IPS DF 6.9 (cell line): ENCODE results near the gene LFNG.

Source experiments
- DNase-seq: peaks from one replicate; pipeline ENCODE4 v3.0.0-alpha.2; 2013; ENCODE audit warnings: low read depth, low spot score
- H3K27ac ChIP-seq: one replicate; pipeline ENCODE4 v1.5.1; 2013; ENCODE audit warnings: low read length, control low read depth
- H3K27me3 ChIP-seq: 2 replicates; pipeline ENCODE4 v1.6.1; 2013; ENCODE audit warnings: mild to moderate bottlenecking, low read length; ENCODE audit not compliant: control insufficient read depth, insufficient read depth
- H3K36me3 ChIP-seq: 2 replicates; pipeline ENCODE4 v1.6.1; 2013; ENCODE audit warnings: low read length; ENCODE audit not compliant: control insufficient read depth, insufficient read depth
- H3K4me1 ChIP-seq: 2 replicates; pipeline ENCODE4 v1.6.1; 2013; ENCODE audit warnings: low read length; ENCODE audit not compliant: control insufficient read depth, insufficient read depth
- H3K4me3 ChIP-seq: 2 replicates; pipeline ENCODE4 v1.5.1; 2013; ENCODE audit warnings: mild to moderate bottlenecking, low read length
- H3K9me3 ChIP-seq: 2 replicates; pipeline ENCODE4 v1.6.1; 2013; ENCODE audit warnings: low read length, inconsistent platforms; ENCODE audit not compliant: control insufficient read depth, insufficient read depth
- WGBS: extraction: QIAGEN DNeasy Blood & Tissue Kit; methylation state at CpG from one replicate; pipeline ENCODE4 v1.1.7; 2013; ENCODE audit warnings: mixed read lengths, missing lambda C conversion rate; ENCODE audit not compliant: insufficient read length, insufficient coverage; 5-methylcytosine and 5-hydroxymethylcytosine counted together

The LFNG gene

DNA sequence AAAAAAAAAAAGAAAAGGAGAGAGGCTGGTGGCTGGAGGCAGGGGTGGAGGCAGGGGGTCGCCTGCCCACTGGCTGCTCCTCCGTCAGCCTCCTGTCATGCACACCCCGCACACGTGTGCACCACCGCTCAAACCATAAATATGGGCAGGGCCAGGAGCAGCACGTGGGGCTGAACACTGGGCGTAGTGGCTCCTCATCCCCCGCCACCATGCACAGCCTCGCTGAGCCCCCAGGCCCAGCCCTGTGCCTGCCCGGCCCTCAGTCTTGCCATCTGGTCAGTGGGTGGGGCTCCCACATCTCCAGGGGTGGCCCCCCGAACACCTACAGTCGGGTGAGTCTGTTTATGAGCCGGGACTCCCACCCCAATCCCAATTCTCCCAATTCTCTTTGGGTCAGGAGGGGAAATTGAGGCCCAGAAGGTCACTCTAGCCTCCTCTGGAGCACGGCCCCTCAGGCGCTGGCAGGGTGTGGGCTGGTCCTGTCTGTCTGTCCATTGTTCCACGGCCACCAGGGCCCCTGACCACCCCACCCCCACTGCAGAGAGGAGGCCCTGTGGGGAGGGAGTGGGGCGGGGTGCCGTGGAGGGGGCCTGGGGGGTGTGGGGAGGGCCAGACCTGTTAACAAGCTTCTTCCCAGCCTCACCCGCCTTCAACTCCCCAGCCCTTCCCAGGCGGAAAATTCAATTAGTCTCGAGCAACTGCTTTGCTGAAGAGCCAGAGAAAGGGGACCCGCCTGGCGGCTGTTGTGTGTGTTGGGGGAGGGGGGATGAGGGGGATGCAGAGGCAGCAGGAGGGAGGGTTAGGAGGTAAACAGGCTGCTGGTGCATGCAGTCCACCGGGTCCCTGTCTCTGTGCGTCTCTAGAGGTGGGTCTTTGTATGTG lies 23.9 kb upstream of the LFNG start:
- H3K4me3 ChIP-seq = no peak overlapping the region
- no peak overlapping the region for H3K27ac ChIP-seq
- H3K27me3 ChIP-seq = no peaks in the 10 kb centered on the region
- DNase-seq = no peak
- peaks cover 15% of the 10 kb centered on the region for H3K4me1 ChIP-seq
- WGBS = no CpG with 5 or more reads among the region's 25 CpGs
- H3K36me3 ChIP-seq = no peaks in the 10 kb centered on the region
- H3K9me3 ChIP-seq = no peaks in the 10 kb centered on the region; the same call in 1 of the 2 replicates

DNA sequence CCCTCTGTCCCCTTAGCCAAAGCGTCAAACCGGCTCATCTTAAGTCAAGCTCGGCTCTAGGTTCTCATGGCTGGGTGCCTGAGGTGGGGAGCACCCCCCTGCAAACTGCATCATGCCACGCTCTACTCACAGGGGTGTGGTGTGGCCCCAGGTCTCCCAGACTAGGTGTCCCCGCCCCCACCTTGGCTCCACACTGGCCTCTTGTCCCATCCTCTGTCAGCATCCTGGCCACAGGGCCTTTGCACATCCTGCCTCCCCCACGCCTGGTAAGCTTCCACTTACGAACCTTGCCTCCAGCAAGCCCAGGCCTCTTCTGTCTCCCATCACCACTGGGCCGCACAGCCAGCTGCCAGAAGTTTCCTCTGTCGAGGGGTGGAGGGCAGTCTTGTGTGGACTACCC lies 23.2 kb upstream of the LFNG start:
- no peak for DNase-seq
- Histone ChIP-seq H3K4me3 (no peak overlapping the region), H3K9me3 (no peaks in the 10 kb centered on the region; the same call in 1 of the 2 replicates), H3K36me3 (no peaks in the 10 kb centered on the region), H3K4me1 (peaks cover 15% of the 10 kb centered on the region), H3K27ac (no peak overlapping the region), H3K27me3 (no peaks in the 10 kb centered on the region)
- no CpG with 5 or more reads among the region's 9 CpGs for WGBS

- H3K36me3 ChIP-seq = no peaks in the 10 kb centered on the region
- no peak overlapping the region for H3K27ac ChIP-seq
- H3K4me1 ChIP-seq = peaks cover 15% of the 10 kb centered on the region
- H3K4me3 ChIP-seq = no peak overlapping the region
- no peaks in the 10 kb centered on the region for H3K27me3 ChIP-seq
- DNase-seq = no peak
- no CpG with 5 or more reads among the region's 3 CpGs for WGBS
- H3K9me3 ChIP-seq = no peaks in the 10 kb centered on the region; the same call in 1 of the 2 replicates
Measured at GRCh38 chr7:2497065-2497464, 22.5 kb upstream of the LFNG start.

- WGBS = no CpG with 5 or more reads among the region's 25 CpGs
- Histone ChIP-seq H3K9me3 (no peaks in the 10 kb centered on the region; the same call in 1 of the 2 replicates), H3K4me1 (peaks cover 15% of the 10 kb centered on the region), H3K27ac (no peak overlapping the region), H3K4me3 (no peak overlapping the region), H3K36me3 (no peaks in the 10 kb centered on the region), H3K27me3 (no peaks in the 10 kb centered on the region)
- DNase-seq = no peak
Measured at GRCh38 chr7:2497500-2498336, 21.9 kb upstream of the LFNG start.

- Histone ChIP-seq H3K9me3 (no peaks in the 10 kb centered on the region; the same call in 1 of the 2 replicates), H3K27me3 (no peaks in the 10 kb centered on the region), H3K4me1 (peaks cover 14% of the 10 kb centered on the region), H3K4me3 (no peak overlapping the region), H3K36me3 (no peaks in the 10 kb centered on the region), H3K27ac (no peak overlapping the region)
- WGBS = no CpG with 5 or more reads among the region's 6 CpGs
- DNase-seq = no peak
Measured at GRCh38 chr7:2498708-2499107, 20.9 kb upstream of the LFNG start.

DNA sequence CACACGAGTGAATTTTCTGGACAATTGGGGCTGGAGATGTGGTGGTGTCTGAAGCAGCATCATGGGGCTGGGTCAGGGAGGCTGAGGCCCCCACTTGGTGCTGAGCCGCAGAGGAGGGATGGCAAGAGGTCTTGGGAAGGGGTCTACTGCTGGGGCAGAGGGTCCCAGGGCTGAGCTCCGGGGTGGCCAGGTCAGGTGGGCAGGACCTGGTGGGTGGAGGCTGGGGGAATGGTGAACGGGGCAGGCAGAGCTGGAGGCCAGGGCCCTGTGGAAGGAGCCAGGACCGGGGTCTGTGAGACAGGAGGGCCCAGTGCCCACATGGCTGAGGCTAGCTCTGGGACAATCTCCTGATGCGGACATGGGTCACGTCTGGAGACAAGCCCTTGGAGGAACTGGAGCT lies 20.4 kb upstream of the LFNG start:
- WGBS = no CpG with 5 or more reads among the region's 7 CpGs
- Histone ChIP-seq H3K9me3 (no peaks in the 10 kb centered on the region; the same call in 1 of the 2 replicates), H3K36me3 (no peaks in the 10 kb centered on the region), H3K27ac (no peak overlapping the region), H3K4me1 (peaks cover 14% of the 10 kb centered on the region), H3K4me3 (no peak overlapping the region), H3K27me3 (no peaks in the 10 kb centered on the region)
- no peak for DNase-seq

DNA sequence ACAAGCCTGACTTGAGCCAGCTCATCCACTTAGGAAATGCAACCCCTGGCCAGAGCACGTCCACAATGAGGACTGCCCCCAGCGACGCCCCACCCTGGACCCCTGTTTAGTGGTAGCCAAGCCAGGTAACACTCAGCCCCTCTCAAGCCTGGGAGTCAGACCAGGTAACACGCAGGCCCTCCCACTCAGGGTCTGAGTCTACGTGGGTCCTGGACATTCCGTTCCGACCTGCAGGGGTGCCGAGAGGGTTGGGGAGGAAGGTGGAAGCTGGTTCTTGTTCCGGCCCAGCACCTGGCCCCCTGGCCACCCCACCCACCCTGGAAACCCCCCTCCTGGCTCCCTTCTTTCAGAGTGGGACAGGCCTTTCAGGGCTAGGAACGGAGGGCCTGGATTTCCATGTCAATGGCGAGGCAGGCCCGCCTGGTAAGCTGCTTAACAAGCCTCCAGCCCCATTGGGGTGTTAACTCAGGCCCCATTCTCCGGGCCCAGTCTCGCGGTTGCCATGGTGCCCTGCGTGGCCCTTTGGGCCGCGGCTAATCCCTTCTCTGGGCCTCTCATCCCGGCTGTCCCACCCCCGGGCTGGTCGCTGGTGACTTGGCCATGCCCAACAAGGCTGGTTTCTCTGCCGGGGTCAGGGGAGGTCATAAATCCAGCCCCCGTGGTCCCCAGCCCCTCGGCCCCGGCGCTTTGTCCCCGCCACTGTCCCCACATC lies 19.7 kb upstream of the LFNG start:
- DNase-seq = no peak
- H3K4me3 ChIP-seq = no peak overlapping the region
- no peak overlapping the region for H3K27ac ChIP-seq
- H3K36me3 ChIP-seq = no peaks in the 10 kb centered on the region
- no CpG with 5 or more reads among the region's 27 CpGs for WGBS
- H3K4me1 ChIP-seq = peaks cover 14% of the 10 kb centered on the region
- H3K27me3 ChIP-seq = no peaks in the 10 kb centered on the region
- no peaks in the 10 kb centered on the region; the same call in 1 of the 2 replicates for H3K9me3 ChIP-seq

GRCh38 chr7:2500701-2501100 lies 18.9 kb upstream of the LFNG start:
- no CpG with 5 or more reads among the region's 12 CpGs for WGBS
- H3K27ac ChIP-seq = no peak overlapping the region
- H3K36me3 ChIP-seq = no peaks in the 10 kb centered on the region
- H3K9me3 ChIP-seq = no peaks in the 10 kb centered on the region; the same call in 1 of the 2 replicates
- H3K4me3 ChIP-seq = no peak overlapping the region
- no peak for DNase-seq
- peaks cover 11% of the 10 kb centered on the region for H3K4me1 ChIP-seq
- no peaks in the 10 kb centered on the region for H3K27me3 ChIP-seq

DNA sequence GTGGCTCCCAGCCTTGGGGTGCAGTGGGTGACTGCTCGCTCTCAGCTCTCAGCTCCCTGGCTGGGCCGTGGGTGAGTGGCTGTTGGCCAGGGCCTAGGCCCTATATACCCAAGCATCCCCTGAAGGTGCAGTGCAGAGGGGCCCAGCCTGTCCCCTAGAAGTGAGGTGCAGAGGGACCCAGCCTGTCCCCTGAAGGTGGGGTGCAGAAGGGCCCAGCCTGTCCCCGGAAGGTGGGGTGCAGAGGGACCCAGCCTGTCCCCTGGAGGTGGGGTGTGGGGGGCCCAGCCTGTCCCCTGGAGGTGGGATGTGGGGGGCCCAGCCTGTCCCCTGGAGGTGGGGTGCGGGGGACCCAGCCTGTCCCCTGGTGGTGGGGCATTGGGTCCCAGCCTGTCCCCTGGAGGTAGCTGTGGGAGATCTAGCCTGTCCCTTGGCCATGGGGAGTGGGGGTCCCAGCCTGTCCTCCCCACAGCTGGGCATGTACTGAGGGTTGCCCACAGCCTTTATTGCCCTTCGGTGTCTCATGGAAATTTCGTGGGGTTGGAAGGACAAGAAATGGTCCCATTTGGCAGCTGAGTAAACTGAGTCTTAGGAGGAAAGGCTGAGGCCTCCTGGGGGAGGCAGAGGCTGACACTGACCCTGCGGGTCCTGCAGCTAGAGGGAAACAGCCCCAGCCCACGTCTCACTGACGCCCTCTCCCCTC lies 17.5 kb upstream of the LFNG start:
- Histone ChIP-seq H3K36me3 (no peaks in the 10 kb centered on the region), H3K27ac (no peak overlapping the region), H3K9me3 (no peaks in the 10 kb centered on the region), H3K27me3 (no peaks in the 10 kb centered on the region), H3K4me1 (peaks cover 9% of the 10 kb centered on the region), H3K4me3 (no peak overlapping the region)
- DNase-seq = no peak
- no CpG with 5 or more reads among the region's 9 CpGs for WGBS

GRCh38 chr7:2502647-2502966 lies 17.0 kb upstream of the LFNG start:
- WGBS = no CpG with 5 or more reads among the region's 13 CpGs
- H3K9me3 ChIP-seq = no peaks in the 10 kb centered on the region

More at GRCh38 chr7:2502647-2502966, 17.0 kb upstream of the LFNG start:
- H3K36me3 ChIP-seq = no peaks in the 10 kb centered on the region
- H3K4me3 ChIP-seq = no peak overlapping the region
- no peak for DNase-seq
- H3K27ac ChIP-seq = no peak overlapping the region
- H3K27me3 ChIP-seq = no peaks in the 10 kb centered on the region
- H3K4me1 ChIP-seq = peaks cover 9% of the 10 kb centered on the region
